Tibial nerve (tissue), 4 donors: ENCODE data around the gene DOK7.

Source experiments
- CTCF ChIP-seq, 5 experiments: fragments of 200-600 bp in 3 of 5; fragments of 450-650 bp in 2 of 5; sonication (generic) in 3 of 5; IDR thresholded peaks; one replicate each; pipeline ENCODE4 v1.5.1; 2016 to 2019; ENCODE audit warnings: antibody characterized with exemption in 5 of 5, mild to moderate bottlenecking in 3 of 5, moderate library complexity in 2 of 5
- EP300 ChIP-seq, 2 donors: sonication (generic); formaldehyde crosslinking; IDR thresholded peaks; one replicate each; pipeline ENCODE4 v1.6.1; 2017; ENCODE audit warnings: antibody characterized with exemption in 2 of 2, mild to moderate bottlenecking in 1 of 2
- POLR2A ChIP-seq, 2 donors: fragments of 450-650 bp; IDR thresholded peaks; one replicate each; pipeline ENCODE4 v1.6.1; 2017; ENCODE audit warnings: antibody characterized with exemption in 2 of 2, mild to moderate bottlenecking in 2 of 2, moderate library complexity in 2 of 2

DNA sequence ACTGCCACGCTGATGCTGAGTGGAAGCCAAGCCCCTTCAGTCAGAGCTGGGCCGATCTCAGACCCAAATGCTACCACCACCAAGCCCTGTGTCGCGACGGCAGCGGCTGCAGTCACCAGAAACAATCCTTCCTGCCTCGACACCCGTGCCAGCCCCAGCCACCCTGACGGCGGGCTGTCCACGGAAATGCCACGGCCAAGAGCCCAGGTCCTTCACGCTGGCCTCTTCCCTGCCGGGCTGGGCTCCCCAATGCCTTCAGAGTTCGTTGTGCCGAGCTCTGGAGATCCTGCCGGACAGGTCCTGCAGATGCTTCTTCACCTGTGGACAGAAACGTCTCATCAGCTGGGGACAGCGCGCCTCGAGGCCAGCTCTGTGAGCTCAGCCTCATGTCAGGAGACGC, 49.6 kb downstream of the DOK7 start:
- no peak for TF ChIP-seq CTCF (IDR thresholded peaks at IDR 0.05)
- TF ChIP-seq POLR2A (IDR thresholded peaks at IDR 0.05): no peak
- TF ChIP-seq EP300 (IDR thresholded peaks at IDR 0.05): no peak
